AG04450 (cell line): ENCODE measurements around the gene AKAP6. TPM values are rescaled to one million over a fixed set of nuclear protein-coding genes. Genes with fewer than 3 reads are reported as not detected.

Experiments used
- CTCF ChIA-PET: fragments of 300-600, 350-600 bp; formaldehyde crosslinking; extraction: SDS; loops from one replicate; lab custom pipeline; 2022; ENCODE audit warnings: antibody characterized with exemption, inconsistent platforms; lab: Charles Lee
- POLR2A ChIA-PET: fragments of 350-600 bp; formaldehyde crosslinking; extraction: SDS; loops from one replicate; lab custom pipeline; 2021; ENCODE audit warnings: antibody characterized with exemption, inconsistent platforms; lab: Yijun Ruan, JAX
- DNase-seq: peaks from one replicate; pipeline ENCODE4 v3.0.0-alpha.2; 2011; ENCODE audit warnings: low read depth, low spot score
- H3K27ac ChIP-seq: one replicate; pipeline ENCODE4 v1.5.1; 2012; ENCODE audit warnings: low read depth, low read length, control low read depth
- H3K27me3 ChIP-seq: one replicate; pipeline ENCODE4 v1.6.0; 2012; ENCODE audit warnings: low read length; ENCODE audit not compliant: control insufficient read depth, insufficient read depth
- H3K4me3 ChIP-seq: 2 replicates; pipeline ENCODE4 v1.5.1; 2011; ENCODE audit warnings: mild to moderate bottlenecking, low read depth, low read length, control low read depth
- H3K9me3 ChIP-seq: 2 replicates; pipeline ENCODE4 v1.5.1; 2012; ENCODE audit warnings: low read length; ENCODE audit not compliant: control insufficient read depth, insufficient read depth
- polyA plus RNA-seq: library from polyadenylated mRNA; depleted of rRNA; stranded (reverse); fragments of >200 nt; gene quantifications from 2 replicates; pipeline ENCODE4 v1.2.3, GENCODE V29; 2011
- TF ChIP-seq, protein P1 (sequence below): IDR thresholded peaks from 2 replicates; pipeline ENCODE4 v1.5.1; 2011; ENCODE audit warnings: low read depth, low read length, control low read depth, inconsistent platforms

Gene AKAP6
- polyA plus RNA-seq, 1 experiment = 0.78 TPM

GRCh38 chr14:32494609-32495434 lies 165.7 kb downstream of the AKAP6 start:
- no peak for DNase-seq
- TF ChIP-seq, protein P1, sequence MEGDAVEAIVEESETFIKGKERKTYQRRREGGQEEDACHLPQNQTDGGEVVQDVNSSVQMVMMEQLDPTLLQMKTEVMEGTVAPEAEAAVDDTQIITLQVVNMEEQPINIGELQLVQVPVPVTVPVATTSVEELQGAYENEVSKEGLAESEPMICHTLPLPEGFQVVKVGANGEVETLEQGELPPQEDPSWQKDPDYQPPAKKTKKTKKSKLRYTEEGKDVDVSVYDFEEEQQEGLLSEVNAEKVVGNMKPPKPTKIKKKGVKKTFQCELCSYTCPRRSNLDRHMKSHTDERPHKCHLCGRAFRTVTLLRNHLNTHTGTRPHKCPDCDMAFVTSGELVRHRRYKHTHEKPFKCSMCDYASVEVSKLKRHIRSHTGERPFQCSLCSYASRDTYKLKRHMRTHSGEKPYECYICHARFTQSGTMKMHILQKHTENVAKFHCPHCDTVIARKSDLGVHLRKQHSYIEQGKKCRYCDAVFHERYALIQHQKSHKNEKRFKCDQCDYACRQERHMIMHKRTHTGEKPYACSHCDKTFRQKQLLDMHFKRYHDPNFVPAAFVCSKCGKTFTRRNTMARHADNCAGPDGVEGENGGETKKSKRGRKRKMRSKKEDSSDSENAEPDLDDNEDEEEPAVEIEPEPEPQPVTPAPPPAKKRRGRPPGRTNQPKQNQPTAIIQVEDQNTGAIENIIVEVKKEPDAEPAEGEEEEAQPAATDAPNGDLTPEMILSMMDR = no peak
- H3K9me3 ChIP-seq = no peaks in the 10 kb centered on the region
- H3K4me3 ChIP-seq = no peak overlapping the region; the same call in 1 of the 2 replicates
- no peaks in the 10 kb centered on the region for H3K27me3 ChIP-seq
- ChIA-PET POLR2A (interaction anchor here (0.5 to 1.5 kb wide), 3 partner anchors 12 to 37 kb away, joined by 3 to 6 read pairs (median 4); no protein-coding TSS in a partner anchor), CTCF (interaction anchor here (0.6 to 2.0 kb wide), 4 partner anchors 14 to 419 kb away, joined by 3 to 8 read pairs (median 4); no protein-coding TSS in a partner anchor)
- H3K27ac ChIP-seq = peak overlapping the region; percentile 33

GRCh38 chr14:32495435-32495734 lies 166.3 kb downstream of the AKAP6 start:
- POLR2A ChIA-PET = interaction anchor here (1.4 to 1.5 kb wide), 2 partner anchors 12 to 14 kb away, joined by 4 to 6 read pairs; no protein-coding TSS in a partner anchor
- no peak overlapping the region for H3K4me3 ChIP-seq
- no peaks in the 10 kb centered on the region for H3K27me3 ChIP-seq
- CTCF ChIA-PET = no interaction called here
- DNase-seq = no peak
- TF ChIP-seq, protein P1 = no peak
- H3K27ac ChIP-seq = no peak overlapping the region
- H3K9me3 ChIP-seq = no peaks in the 10 kb centered on the region

GRCh38 chr14:32497248-32497647 lies 168.2 kb downstream of the AKAP6 start:
- TF ChIP-seq, protein P1 = no peak
- no peak for DNase-seq
- H3K9me3 ChIP-seq = no peaks in the 10 kb centered on the region
- ChIA-PET CTCF (no interaction called here), POLR2A (no interaction called here)
- no peak overlapping the region for H3K4me3 ChIP-seq
- no peaks in the 10 kb centered on the region for H3K27me3 ChIP-seq
- H3K27ac ChIP-seq = no peak overlapping the region

DNA sequence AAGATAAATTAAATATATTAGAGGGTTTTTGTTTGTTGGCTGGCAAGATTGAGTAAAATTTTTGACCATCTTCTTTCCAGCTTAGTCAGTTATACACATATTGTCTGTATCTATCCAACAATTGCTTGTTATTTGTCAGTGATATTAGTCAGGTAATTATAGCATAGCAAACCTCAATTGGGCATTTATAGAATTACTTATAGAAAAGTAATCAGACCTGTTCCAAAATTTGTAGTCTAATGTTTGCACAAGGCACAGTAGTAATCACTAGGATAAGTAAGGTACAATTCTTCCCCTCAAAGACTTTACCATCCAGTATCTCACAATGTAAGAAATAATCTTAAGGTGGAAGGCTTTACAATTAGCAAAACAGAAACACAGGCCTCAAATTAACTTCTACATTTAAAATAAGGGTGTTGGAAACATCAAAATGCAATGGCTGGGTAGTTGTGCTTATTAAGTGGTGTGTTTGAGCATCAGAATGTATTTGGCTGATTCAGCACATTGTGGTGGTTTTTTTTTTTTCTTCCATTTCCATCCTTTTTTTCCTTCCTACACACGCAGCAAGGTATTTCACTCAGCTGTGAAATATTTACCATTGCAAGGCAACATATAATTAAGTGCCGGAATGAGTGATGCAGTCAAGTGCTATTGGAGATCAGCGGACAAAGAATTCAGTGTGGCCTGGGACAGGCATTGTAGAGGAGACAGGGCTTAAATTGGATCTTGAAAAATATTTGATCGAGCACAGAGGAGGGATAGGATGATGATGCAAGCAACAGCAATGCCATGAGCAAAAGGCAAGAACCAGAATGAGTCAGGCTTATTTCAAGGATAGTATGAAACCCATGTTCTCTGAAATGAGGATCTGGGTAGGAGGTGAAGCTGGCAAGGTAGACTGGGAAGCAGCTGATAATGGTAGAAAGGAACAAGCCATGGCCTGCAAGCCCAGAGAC lies 178.2 kb downstream of the AKAP6 start:
- CTCF ChIA-PET = no interaction called here
- no peaks in the 10 kb centered on the region for H3K9me3 ChIP-seq
- H3K27me3 ChIP-seq = no peaks in the 10 kb centered on the region
- TF ChIP-seq, protein P1 = no peak
- POLR2A ChIA-PET = interaction anchor here (1.6 kb wide), 1 partner anchor 13 kb away, joined by 4 read pairs; no protein-coding TSS in a partner anchor
- peak; percentile 54 for DNase-seq
- no peak overlapping the region for H3K4me3 ChIP-seq
- H3K27ac ChIP-seq = peak overlapping the region; percentile 87
